Esophagus squamous epithelium (tissue), 4 donors: Measurements from ENCODE around the gene FOXN1.

ENCODE experiments used
- POLR2A ChIP-seq, 4 donors: fragments of 450-650 bp; IDR thresholded peaks; one replicate each; pipeline ENCODE4 v1.6.1; 2017; ENCODE audit warnings: antibody characterized with exemption in 4 of 4, mild to moderate bottlenecking in 4 of 4, moderate library complexity in 3 of 4
- TF ChIP-seq, protein P1 (sequence below), 6 experiments: fragments of 450-650 bp in 4 of 6; fragments of 200-600 bp in 2 of 6; sonication (generic) in 2 of 6; IDR thresholded peaks; one replicate each; pipeline ENCODE4 v1.5.1; 2016 to 2019; ENCODE audit warnings: antibody characterized with exemption in 6 of 6, mild to moderate bottlenecking in 4 of 6, moderate library complexity in 4 of 6

DNA sequence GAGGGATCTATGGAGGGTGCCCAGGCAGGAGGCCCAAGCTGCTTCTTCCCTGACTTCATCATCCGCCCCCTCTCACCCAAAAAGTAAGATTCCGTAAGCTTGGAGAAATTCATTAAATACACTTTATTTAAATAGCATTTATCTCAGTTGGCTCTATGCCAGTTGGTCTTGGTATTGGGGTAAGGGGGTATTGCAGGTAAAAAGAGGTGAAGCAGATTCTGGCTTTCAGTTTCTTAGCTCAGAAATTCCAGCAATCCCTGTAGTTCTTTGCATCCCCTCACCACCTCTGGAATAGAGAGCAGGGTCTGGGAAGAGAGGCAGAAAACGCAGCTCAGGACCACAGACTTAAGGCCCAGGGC, 71.3 kb downstream of the FOXN1 start:
- TF ChIP-seq, protein P1, sequence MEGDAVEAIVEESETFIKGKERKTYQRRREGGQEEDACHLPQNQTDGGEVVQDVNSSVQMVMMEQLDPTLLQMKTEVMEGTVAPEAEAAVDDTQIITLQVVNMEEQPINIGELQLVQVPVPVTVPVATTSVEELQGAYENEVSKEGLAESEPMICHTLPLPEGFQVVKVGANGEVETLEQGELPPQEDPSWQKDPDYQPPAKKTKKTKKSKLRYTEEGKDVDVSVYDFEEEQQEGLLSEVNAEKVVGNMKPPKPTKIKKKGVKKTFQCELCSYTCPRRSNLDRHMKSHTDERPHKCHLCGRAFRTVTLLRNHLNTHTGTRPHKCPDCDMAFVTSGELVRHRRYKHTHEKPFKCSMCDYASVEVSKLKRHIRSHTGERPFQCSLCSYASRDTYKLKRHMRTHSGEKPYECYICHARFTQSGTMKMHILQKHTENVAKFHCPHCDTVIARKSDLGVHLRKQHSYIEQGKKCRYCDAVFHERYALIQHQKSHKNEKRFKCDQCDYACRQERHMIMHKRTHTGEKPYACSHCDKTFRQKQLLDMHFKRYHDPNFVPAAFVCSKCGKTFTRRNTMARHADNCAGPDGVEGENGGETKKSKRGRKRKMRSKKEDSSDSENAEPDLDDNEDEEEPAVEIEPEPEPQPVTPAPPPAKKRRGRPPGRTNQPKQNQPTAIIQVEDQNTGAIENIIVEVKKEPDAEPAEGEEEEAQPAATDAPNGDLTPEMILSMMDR (IDR thresholded peaks at IDR 0.05), result no peak
- TF ChIP-seq POLR2A (IDR thresholded peaks at IDR 0.05), result no peak
